ENCODE measurements around the gene SHC1.
A peak's percentile ranks its signal among the peaks of the same experiment; 100 is the strongest.

Gene SHC1

GRCh38 chr1:154958681-154959425, 11.7 kb downstream of the SHC1 start:
- no peak for DNase-seq (ENCODE audit: low read depth in 2 of 3, low spot score in 1 of 3)

GRCh38 chr1:154958036-154958435, 12.5 kb downstream of the SHC1 start:
- no peak for DNase-seq (ENCODE audit: low read depth in 2 of 3, low spot score in 1 of 3)

GRCh38 chr1:154957091-154957657, 13.4 kb downstream of the SHC1 start:
- DNase-seq (ENCODE audit: low read depth in 2 of 3, low spot score in 1 of 3), result no peak

GRCh38 chr1:154956544-154956941, 14.0 kb downstream of the SHC1 start:
- no peak for DNase-seq (ENCODE audit: low read depth in 2 of 3, low spot score in 1 of 3)

- DNase-seq (ENCODE audit: low read depth in 2 of 3, low spot score in 1 of 3), result peak; percentile 52 to 88 (median 58)
These were observed 14.6 kb downstream of the SHC1 start, which contains the start of gene PBXIP1 for GRCh38 chr1:154955718-154956543. PBXIP1 (minus strand) TSS chr1:154956099; CDS start chr1:154953721, 2,378 bp downstream.

- DNase-seq (ENCODE audit: low read depth in 2 of 3, low spot score in 1 of 3), result peak; percentile 71 to 73 (median 71)
These were observed 15.4 kb downstream of the SHC1 start for GRCh38 chr1:154955039-154955717.

- DNase-seq (ENCODE audit: low read depth in 2 of 3, low spot score in 1 of 3), result no peak
These were observed 16.0 kb downstream of the SHC1 start for GRCh38 chr1:154954541-154954940.

- no peak for DNase-seq (ENCODE audit: low read depth in 2 of 3, low spot score in 1 of 3)
These were observed 16.9 kb downstream of the SHC1 start for GRCh38 chr1:154953611-154954038.

- DNase-seq (ENCODE audit: low read depth in 2 of 3, low spot score in 1 of 3), result no peak
These were observed 17.9 kb downstream of the SHC1 start for GRCh38 chr1:154952664-154953063.

- peak in 2 of 3 donors; percentile 45 to 49 for DNase-seq (ENCODE audit: low read depth in 2 of 3, low spot score in 1 of 3)
These were observed 18.5 kb downstream of the SHC1 start for GRCh38 chr1:154951901-154952657.

- DNase-seq (ENCODE audit: low read depth in 2 of 3, low spot score in 1 of 3), result no peak
These were observed 22.5 kb downstream of the SHC1 start for GRCh38 chr1:154948079-154948478.

GRCh38 chr1:154945962-154946850, 24.3 kb downstream of the SHC1 start:
- no peak for DNase-seq (ENCODE audit: low read depth in 2 of 3, low spot score in 1 of 3)

- DNase-seq (ENCODE audit: low read depth in 2 of 3, low spot score in 1 of 3), result no peak
These were observed 25.2 kb downstream of the SHC1 start for GRCh38 chr1:154945160-154945961.

- DNase-seq (ENCODE audit: low read depth in 2 of 3, low spot score in 1 of 3), result no peak
These were observed 26.0 kb downstream of the SHC1 start for GRCh38 chr1:154944401-154945159.

GRCh38 chr1:154943649-154944400, 26.7 kb downstream of the SHC1 start:
- no peak for DNase-seq (ENCODE audit: low read depth in 2 of 3, low spot score in 1 of 3)

GRCh38 chr1:154941333-154942013, 29.1 kb downstream of the SHC1 start:
- DNase-seq (ENCODE audit: low read depth in 2 of 3, low spot score in 1 of 3), result no peak
